ENCODE results near the gene JUP. TPM values are rescaled to one million over a fixed set of nuclear protein-coding genes. Genes with fewer than 3 reads are reported as not detected.

JUP gene
- total and polyA plus RNA-seq, 10 of the 15 experiments (the other 5 are each of a cell fraction or from before 2014, with no cell fraction given): 1.5 to 36.3 (median 11.6) TPM

GRCh38 chr17:41813699-41814124, 27.2 kb upstream of the JUP start:
- ChIA-PET RAD21 (ENCODE audit: unreplicated experiment) (no interaction called here), SMC1A (ENCODE audit: uncharacterized antibody, unreplicated experiment) (no interaction called here), CTCF (no interaction called here), POLR2A (no interaction called here)
- Histone ChIP-seq H3K4me2 (ENCODE audit: control insufficient read depth, insufficient read depth) (no peak overlapping the region), H4K20me1 (ENCODE audit: control insufficient read depth, insufficient read depth) (no peaks in the 10 kb centered on the region; the same call in 1 of the 2 replicates), H3K4me3 (no peak overlapping the region), H3K79me2 (ENCODE audit: control insufficient read depth, insufficient read depth, low read length) (no peaks in the 10 kb centered on the region), H3K9me3 (replicated peaks; ENCODE audit: control insufficient read depth, insufficient read depth, low read length) (no peaks in the 10 kb centered on the region), H3K9ac (ENCODE audit: control insufficient read depth, insufficient read depth, low read length) (no peak overlapping the region), H3K27ac (ENCODE audit: control insufficient read depth, insufficient read depth) (no peak overlapping the region), H3K4me1 (ENCODE audit: control insufficient read depth, insufficient read depth, low read length) (peaks cover 11% of the 10 kb centered on the region; the same call in 1 of the 2 replicates), H2AFZ (ENCODE audit: control insufficient read depth, low read depth, low read length) (no peak overlapping the region), H3K27me3 (replicated peaks in 1 of 2; ENCODE audit: control insufficient read depth in 2 of 2, insufficient read depth in 2 of 2, low read length in 1 of 2) (peaks cover 0 to 7% of the 10 kb centered on the region in 2 experiments; a peak in 3 of 4 replicates), H3K36me3 (ENCODE audit: control insufficient read depth in 2 of 2, insufficient read depth in 2 of 2, low read length in 1 of 2) (no peaks in the 10 kb centered on the region)
- in situ Hi-C loops (cut with MboI): no loop called here
- FAIRE-seq (no peak), ATAC-seq (no peak), DNase-seq (ENCODE audit: low read depth, low spot score) (no peak)
- no peak for TF ChIP-seq SMARCA5 (IDR thresholded peaks at IDR 0.05)
- TF ChIP-seq KDM1A (IDR thresholded peaks at IDR 0.05; ENCODE audit: borderline replicate concordance): no peak
- no peak for TF ChIP-seq CBX5 (IDR thresholded peaks at IDR 0.05; ENCODE audit: low read depth)
- TF ChIP-seq, protein P1, sequence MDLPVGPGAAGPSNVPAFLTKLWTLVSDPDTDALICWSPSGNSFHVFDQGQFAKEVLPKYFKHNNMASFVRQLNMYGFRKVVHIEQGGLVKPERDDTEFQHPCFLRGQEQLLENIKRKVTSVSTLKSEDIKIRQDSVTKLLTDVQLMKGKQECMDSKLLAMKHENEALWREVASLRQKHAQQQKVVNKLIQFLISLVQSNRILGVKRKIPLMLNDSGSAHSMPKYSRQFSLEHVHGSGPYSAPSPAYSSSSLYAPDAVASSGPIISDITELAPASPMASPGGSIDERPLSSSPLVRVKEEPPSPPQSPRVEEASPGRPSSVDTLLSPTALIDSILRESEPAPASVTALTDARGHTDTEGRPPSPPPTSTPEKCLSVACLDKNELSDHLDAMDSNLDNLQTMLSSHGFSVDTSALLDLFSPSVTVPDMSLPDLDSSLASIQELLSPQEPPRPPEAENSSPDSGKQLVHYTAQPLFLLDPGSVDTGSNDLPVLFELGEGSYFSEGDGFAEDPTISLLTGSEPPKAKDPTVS (IDR thresholded peaks at IDR 0.05; ENCODE audit: low read depth, low read length): no peak
- TF ChIP-seq, protein P2, sequence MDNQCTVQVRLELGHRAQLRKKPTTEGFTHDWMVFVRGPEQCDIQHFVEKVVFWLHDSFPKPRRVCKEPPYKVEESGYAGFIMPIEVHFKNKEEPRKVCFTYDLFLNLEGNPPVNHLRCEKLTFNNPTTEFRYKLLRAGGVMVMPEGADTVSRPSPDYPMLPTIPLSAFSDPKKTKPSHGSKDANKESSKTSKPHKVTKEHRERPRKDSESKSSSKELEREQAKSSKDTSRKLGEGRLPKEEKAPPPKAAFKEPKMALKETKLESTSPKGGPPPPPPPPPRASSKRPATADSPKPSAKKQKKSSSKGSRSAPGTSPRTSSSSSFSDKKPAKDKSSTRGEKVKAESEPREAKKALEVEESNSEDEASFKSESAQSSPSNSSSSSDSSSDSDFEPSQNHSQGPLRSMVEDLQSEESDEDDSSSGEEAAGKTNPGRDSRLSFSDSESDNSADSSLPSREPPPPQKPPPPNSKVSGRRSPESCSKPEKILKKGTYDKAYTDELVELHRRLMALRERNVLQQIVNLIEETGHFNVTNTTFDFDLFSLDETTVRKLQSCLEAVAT (IDR thresholded peaks at IDR 0.05): no peak
- 85% methylated on average over 9 of the region's 9 CpGs for WGBS (ENCODE audit: insufficient coverage, insufficient replicate concordance, low lambda C conversion rate, missing lambda C conversion rate)
- intact Hi-C loops (cut with micrococcal nuclease; ENCODE audit: unreplicated experiment): no loop called here
- BruUV-seq (replicated peaks): no TSS peak

Data from GM12878 (cell line).